ENCODE data around the gene ACSBG1.

The ACSBG1 gene

DNA sequence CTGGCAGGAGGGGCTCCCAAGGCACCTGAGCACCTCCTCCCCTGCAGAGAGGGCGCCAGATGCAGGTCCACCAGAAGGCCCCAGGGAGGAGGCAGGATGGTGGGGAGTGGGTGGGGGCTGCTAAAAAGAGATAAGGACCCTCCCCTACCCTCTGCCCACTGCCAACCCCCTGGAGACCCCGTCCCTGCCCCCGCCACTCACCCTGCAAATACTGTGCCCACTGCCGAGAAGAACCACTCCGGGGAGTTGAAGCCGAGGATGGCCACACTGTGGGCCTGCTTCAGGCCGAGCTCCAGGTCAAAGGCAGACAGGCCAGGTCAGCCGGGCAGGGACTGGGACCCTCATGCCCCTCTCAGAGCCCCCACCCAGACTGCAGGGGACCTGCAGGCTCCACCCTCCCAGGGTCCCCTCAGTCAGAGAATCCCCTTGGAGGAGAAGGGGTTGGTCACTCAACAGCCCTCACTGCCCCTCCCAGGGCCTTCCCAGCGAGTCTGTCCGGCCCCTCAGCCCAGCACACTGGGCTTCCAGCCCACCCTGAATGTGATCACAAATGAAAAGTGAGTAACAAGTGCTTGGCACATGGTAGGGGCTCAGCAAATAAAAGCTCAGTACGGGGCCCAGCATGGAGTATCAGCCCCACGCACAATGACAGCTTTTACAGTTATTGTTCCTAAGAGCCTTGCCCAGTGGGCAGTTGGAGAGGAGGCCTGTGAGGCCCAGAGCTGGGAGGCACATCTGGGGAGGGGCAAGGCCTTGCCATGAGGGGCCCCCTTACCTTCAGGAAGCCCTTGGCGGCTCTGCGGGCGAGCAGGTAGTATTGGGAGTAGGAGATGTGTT is 40.4 kb downstream of the ACSBG1 start:
- TF ChIP-seq, protein P1, sequence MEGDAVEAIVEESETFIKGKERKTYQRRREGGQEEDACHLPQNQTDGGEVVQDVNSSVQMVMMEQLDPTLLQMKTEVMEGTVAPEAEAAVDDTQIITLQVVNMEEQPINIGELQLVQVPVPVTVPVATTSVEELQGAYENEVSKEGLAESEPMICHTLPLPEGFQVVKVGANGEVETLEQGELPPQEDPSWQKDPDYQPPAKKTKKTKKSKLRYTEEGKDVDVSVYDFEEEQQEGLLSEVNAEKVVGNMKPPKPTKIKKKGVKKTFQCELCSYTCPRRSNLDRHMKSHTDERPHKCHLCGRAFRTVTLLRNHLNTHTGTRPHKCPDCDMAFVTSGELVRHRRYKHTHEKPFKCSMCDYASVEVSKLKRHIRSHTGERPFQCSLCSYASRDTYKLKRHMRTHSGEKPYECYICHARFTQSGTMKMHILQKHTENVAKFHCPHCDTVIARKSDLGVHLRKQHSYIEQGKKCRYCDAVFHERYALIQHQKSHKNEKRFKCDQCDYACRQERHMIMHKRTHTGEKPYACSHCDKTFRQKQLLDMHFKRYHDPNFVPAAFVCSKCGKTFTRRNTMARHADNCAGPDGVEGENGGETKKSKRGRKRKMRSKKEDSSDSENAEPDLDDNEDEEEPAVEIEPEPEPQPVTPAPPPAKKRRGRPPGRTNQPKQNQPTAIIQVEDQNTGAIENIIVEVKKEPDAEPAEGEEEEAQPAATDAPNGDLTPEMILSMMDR (IDR thresholded peaks at IDR 0.05), result no peak

DNA sequence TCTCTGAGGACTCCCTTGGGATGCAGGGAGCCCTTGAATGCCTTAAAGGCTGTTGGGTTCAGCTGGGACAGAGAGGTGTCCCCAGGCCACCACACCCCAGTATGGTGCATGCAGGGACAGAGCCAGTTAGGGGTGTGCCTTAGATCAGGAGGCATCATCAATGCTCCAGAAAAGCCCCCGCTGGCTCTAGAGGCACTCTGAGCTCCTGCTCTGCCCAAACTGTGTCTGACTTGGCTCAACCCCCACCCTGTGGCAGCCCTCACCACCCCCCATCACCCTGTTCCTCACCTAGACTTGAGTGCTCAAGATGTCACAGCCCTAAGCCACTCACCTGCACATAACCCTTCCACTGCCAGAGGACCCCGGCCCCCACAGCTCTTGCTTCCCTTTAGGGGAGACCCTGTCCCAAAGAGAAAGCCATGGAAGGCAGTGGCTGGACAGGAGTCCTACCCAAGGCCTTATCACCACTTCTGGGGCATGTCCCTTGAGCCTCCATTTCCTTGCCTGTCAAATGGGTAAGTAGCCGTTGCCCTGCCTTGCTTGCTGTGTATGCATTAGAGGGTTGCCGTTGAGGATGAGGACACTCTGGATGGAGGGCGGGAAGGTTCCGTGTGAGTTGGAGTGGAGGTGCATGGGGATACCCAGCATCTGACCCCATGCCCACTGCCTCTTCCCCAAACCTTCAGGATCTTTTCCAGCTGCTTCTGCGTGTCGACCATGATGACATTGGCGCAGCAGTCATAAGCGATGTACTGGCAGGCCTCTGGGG is 41.4 kb downstream of the ACSBG1 start:
- TF ChIP-seq, protein P1 (IDR thresholded peaks at IDR 0.05), result no peak

DNA sequence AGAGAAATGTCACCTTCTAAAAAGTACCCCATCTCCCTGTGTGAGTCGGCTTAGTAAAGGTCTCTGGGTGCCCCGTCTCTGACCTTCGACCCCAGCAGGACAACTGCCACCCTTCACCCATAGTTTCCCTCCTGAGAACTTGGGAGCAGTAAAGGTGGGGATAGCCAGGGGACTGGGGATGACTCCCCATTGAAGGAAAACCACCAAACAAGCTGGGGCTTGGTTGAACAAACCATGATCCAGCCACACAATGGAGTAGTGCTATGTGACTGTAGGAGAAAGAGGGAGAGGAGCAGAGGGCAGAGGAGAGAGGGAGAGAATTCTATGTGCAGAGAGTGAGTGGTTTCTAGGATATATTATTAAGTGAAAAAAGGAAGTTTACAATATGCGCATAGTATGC is 51.5 kb downstream of the ACSBG1 start:
- TF ChIP-seq, protein P1 (IDR thresholded peaks at IDR 0.05), result no peak

DNA sequence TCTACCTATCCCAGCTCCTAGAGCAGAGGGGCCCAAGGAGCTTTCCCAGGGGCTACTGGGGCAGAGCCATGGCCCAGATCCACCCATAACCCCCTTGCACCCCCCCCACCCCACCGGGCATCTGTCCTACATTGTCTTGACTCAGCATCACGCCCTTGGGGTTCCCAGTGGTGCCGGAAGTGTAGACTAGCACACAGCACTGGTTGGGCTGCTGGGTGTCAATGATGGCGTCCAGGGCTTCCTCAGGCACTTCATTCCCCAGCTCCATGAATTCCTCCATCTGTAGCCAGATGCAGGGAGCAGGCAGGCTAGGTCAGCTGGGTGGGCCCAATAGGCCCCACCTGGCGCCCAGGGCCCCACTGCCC is 52.0 kb downstream of the ACSBG1 start:
- TF ChIP-seq, protein P1 (IDR thresholded peaks at IDR 0.05), result no peak

DNA sequence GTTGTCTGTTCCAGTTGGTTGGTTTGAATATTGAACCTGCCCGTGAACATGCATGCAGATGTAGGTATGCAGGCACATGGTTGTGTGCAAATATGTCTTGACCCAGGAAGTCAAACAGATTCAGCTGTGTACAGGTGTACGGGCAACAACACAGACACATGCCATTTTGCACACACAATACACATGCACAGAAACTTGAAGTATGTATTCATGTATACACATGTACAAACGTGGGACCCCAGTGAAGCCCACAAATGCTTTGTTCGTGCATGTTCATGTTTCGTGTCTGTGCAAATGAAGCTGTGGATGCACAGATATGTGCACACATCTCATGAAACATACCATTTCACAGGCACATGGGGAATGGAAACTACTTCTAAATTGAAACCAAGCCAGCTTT is 54.5 kb downstream of the ACSBG1 start:
- TF ChIP-seq, protein P1 (IDR thresholded peaks at IDR 0.05), result no peak

DNA sequence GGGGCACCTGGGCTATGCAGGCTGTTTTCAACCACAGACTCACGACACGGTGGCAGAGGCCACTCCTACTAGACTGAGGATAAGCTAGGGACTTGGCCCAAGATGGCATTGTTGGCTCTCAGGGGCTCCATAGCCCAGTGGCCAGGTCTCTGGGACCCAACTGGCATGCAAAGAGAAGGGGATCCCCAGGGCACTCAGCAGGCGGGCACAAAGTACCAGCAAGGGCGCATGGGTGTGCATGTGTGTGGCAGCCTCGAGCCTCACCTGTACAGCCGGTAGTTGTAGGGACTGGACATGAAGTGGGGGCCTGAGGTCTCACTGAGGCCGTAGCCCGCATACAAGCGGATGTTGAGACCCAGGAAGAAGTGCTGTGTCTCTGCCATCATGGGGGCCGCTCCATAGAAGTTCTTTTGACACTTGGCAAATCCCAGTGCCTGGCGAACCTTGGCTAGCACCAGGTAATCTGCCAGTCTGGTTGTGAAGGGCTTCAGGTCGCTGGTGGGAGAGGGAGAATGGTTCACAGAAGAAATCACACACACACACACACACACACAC is 55.0 kb downstream of the ACSBG1 start:
- TF ChIP-seq, protein P1 (IDR thresholded peaks at IDR 0.05), result no peak

DNA sequence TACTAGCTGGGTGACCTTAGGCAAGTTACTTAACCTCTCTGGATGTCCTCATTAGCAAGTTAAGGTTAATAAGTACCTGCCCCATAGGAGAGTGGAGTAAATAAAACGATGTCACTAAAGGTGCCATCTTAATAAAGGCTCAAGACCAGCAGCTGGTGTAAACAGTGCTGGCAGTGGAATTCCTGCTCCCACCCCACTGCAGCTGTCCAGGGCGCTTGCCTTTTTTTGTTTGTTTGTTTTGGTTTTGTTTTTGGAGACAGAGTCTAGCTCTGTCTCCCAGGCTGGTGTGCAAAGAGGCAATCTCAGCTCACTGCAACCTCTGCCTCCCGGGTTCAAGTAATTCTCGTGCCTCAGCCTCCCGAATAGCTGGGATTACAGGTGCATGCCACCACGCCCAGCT is 56.3 kb downstream of the ACSBG1 start:
- TF ChIP-seq, protein P1 (IDR thresholded peaks at IDR 0.05), result no peak
